Chondrocyte (in vitro differentiated cells): ENCODE results near the gene SIPA1L3. TPM values are rescaled to one million over a fixed set of nuclear protein-coding genes. Genes with fewer than 3 reads are reported as not detected.

Experiments
- DNase-seq: peaks from one replicate; pipeline ENCODE4 v3.0.0; 2021; ENCODE audit warnings: mixed read lengths, low spot score
- H3K27ac Mint-ChIP-seq: one replicate; pipeline ENCODE4 v1.8.0; 2021; ENCODE audit warnings: mild to moderate bottlenecking, moderate library complexity, mixed read lengths; ENCODE audit not compliant: unreplicated experiment
- H3K27me3 Mint-ChIP-seq: 2 replicates; pipeline ENCODE4 v1.8.0; 2021; ENCODE audit warnings: low read depth, mixed read lengths
- H3K36me3 Mint-ChIP-seq: 2 replicates; pipeline ENCODE4 v1.8.0; 2021; ENCODE audit warnings: low read depth, mixed read lengths
- H3K4me1 Mint-ChIP-seq: 2 replicates; pipeline ENCODE4 v1.8.0; 2021; ENCODE audit warnings: low read depth, mild to moderate bottlenecking, mixed read lengths
- H3K4me3 Mint-ChIP-seq: one replicate; pipeline ENCODE4 v1.8.0; 2021; ENCODE audit warnings: mild to moderate bottlenecking, moderate library complexity, mixed read lengths; ENCODE audit not compliant: unreplicated experiment
- H3K9me3 Mint-ChIP-seq: 2 replicates; pipeline ENCODE4 v1.8.0; 2021; ENCODE audit warnings: low read depth, mixed read lengths
- total RNA-seq: library from RNA; stranded (reverse); gene quantifications from 3 replicates; pipeline ENCODE4 v1.2.1, GENCODE V29; 2021
- TF ChIP-seq, protein P1 (sequence below): fragments of 200-600 bp; sonication (generic); IDR thresholded peaks from 2 replicates; pipeline ENCODE4 v1.5.0; 2021; ENCODE audit warnings: antibody characterized with exemption, mild to moderate bottlenecking, moderate library complexity

The SIPA1L3 gene
- total RNA-seq, 1 donor from 2014 or later = 17.5 TPM

DNA sequence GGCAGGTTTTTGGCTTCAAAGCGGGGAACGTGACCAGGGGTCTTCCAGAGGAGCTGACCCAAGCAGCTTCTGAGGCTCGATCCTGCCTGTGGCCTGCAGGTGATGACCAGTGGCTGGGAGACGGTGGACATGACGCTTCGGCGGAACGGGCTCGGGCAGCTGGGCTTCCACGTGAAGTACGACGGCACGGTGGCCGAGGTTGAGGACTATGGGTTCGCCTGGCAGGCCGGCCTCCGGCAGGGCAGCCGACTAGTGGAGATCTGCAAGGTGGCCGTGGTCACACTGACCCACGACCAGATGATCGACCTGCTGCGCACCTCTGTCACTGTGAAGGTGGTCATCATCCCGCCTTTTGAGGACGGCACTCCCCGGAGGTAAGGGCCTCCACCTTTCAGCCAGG, 223.4 kb downstream of the SIPA1L3 start:
- TF ChIP-seq, protein P1, sequence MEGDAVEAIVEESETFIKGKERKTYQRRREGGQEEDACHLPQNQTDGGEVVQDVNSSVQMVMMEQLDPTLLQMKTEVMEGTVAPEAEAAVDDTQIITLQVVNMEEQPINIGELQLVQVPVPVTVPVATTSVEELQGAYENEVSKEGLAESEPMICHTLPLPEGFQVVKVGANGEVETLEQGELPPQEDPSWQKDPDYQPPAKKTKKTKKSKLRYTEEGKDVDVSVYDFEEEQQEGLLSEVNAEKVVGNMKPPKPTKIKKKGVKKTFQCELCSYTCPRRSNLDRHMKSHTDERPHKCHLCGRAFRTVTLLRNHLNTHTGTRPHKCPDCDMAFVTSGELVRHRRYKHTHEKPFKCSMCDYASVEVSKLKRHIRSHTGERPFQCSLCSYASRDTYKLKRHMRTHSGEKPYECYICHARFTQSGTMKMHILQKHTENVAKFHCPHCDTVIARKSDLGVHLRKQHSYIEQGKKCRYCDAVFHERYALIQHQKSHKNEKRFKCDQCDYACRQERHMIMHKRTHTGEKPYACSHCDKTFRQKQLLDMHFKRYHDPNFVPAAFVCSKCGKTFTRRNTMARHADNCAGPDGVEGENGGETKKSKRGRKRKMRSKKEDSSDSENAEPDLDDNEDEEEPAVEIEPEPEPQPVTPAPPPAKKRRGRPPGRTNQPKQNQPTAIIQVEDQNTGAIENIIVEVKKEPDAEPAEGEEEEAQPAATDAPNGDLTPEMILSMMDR = no peak
- Mint-ChIP-seq H3K4me3 (no peak overlapping the region), H3K4me1 (no peaks in the 10 kb centered on the region), H3K36me3 (peaks cover 6% of the 10 kb centered on the region), H3K9me3 (no peaks in the 10 kb centered on the region), H3K27ac (no peak overlapping the region), H3K27me3 (no peaks in the 10 kb centered on the region)
- no peak for DNase-seq

DNA sequence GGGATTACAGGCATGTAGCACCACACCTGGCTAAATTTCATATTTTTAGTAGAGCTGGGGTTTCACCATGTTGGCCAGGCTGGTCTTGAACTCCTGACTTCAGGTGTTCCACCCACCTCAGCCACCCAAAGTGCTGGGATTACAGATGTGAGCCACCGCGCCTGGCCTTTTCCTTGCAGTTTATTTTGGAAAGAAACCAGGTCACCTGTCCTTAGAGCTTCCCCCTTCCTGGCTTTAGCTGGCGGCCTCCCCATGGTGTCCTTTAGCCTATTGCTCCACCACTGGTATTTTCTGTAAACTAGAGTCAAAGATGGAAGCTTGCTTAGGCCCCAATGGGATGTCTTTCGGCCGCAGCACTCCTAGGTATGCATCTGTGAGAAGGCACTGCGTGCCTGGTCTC, 225.8 kb downstream of the SIPA1L3 start:
- H3K9me3 Mint-ChIP-seq = no peaks in the 10 kb centered on the region
- no peaks in the 10 kb centered on the region for H3K27me3 Mint-ChIP-seq
- H3K4me3 Mint-ChIP-seq = no peak overlapping the region
- peaks cover 6% of the 10 kb centered on the region for H3K36me3 Mint-ChIP-seq
- no peaks in the 10 kb centered on the region for H3K4me1 Mint-ChIP-seq
- no peak for DNase-seq
- H3K27ac Mint-ChIP-seq = no peak overlapping the region
- TF ChIP-seq, protein P1 = no peak

DNA sequence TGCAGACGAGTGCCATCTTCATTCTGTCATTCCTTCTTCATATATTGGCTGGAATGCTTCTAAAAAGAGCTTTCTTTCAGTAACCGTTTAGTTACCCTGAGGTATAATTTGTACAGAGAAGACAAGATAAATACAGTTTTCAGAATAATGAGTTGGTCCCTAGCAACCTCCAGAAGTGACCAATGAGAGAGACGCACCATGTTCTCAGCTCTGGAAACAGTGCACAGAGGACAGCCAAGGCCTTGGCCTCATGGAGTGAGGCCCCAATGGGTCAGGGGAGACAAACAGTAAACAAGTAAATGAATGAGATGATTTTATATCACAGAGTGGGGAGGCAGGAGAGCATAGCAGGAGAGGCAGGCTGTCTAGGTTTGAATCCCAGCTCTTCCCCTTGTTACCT, 226.3 kb downstream of the SIPA1L3 start:
- Mint-ChIP-seq H3K36me3 (peaks cover 6% of the 10 kb centered on the region), H3K9me3 (no peaks in the 10 kb centered on the region), H3K27me3 (no peaks in the 10 kb centered on the region), H3K27ac (no peak overlapping the region), H3K4me1 (no peaks in the 10 kb centered on the region), H3K4me3 (no peak overlapping the region)
- DNase-seq = no peak
- TF ChIP-seq, protein P1 = no peak

DNA sequence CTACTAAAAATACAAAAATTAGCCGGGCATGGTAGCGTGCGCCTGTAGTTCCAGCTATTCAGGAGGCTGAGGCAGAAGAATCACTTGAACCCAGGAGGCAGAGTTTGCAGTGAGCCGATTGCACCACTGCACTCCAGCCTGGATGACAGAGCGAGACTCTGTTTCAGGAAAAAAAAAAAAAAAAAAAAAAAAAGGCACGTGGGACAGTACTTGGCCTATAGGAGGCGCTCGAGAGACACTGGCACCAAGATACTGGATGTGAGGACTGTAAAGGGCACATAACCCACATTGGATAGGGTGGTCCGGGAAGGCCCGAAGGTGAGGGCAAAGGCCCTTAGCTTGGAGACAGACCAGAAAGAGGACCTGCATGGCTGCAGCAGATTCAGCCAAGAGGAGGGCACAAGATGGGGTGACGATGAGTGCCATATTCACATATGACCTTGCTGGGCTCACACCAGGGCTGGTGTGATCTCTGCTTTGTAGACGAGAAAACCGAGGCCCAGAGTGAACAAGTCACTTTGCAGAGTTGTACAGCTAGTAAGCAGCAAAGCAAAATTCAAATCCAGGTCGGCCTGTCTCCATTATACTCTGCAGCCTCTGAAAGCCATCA, 227.6 kb downstream of the SIPA1L3 start:
- H3K27ac Mint-ChIP-seq = no peak overlapping the region

DNA sequence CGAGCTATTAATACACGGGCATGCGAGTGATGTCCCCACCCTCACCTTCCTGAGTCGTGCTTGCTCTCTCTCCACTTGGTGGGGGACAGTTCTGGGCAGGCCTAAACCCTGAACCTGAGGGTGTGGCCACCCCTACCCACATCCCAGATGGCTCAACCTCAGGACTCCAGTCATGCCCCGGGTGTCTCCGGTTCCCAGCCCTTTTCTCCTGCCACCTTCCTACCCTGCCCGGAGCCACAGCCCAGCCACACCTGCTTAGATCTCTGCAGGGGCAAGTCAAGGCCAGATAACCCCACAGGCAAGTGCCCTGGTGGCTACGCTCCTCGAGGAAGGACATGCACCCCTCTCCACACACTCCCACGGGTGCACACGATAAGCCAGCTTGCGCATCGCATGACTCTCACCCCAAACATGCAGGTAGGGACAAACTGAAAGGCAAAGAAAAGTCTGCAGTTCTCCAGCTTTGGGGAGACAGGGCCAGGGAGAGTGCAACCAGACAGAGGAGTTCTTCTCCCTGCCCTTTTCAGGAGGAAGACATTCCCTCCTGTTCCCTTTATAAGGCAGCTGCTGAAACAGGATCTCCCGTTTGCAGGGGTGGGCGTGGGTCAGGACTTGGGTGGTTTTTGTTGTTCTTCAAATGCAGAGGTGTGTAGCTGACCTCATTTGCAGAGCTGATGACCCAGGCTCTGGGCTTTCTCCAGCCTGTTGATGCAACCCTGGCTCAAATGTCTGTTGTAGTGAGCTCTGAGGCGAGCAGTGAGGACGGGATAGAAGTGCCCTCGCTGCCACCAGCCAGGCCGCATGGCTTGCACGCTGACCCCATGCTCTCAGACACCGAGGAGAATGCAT, 228.4 kb downstream of the SIPA1L3 start:
- TF ChIP-seq, protein P1 = no peak
- Mint-ChIP-seq H3K4me1 (no peaks in the 10 kb centered on the region), H3K36me3 (peaks cover 7% of the 10 kb centered on the region), H3K27ac (peak overlapping the region; percentile 27), H3K4me3 (no peak overlapping the region), H3K9me3 (no peaks in the 10 kb centered on the region), H3K27me3 (no peaks in the 10 kb centered on the region)
- no peak for DNase-seq

More for the DNA sequence above, 227.6 kb downstream of the SIPA1L3 start:
- no peak for DNase-seq
- no peaks in the 10 kb centered on the region for H3K4me1 Mint-ChIP-seq
- TF ChIP-seq, protein P1 = peak; percentile 76
- H3K36me3 Mint-ChIP-seq = peaks cover 6% of the 10 kb centered on the region
- no peaks in the 10 kb centered on the region for H3K9me3 Mint-ChIP-seq
- H3K27me3 Mint-ChIP-seq = no peaks in the 10 kb centered on the region
- no peak overlapping the region for H3K4me3 Mint-ChIP-seq
